Inferior parietal cortex (tissue), 1 donor: ENCODE data around the gene PYGO2.

Experiments
- DNase-seq: peaks from one replicate; pipeline ENCODE4 v3.0.0-alpha.2; 2016; ENCODE audit errors: extremely low spot score

Gene PYGO2

GRCh38 chr1:154960446-154961136 is 991 bp downstream of the PYGO2 start:
- no peak for DNase-seq

- no peak for DNase-seq
These were observed 2.2 kb downstream of the PYGO2 start for GRCh38 chr1:154959426-154959780.

- no peak for DNase-seq
These were observed 2.7 kb downstream of the PYGO2 start for GRCh38 chr1:154958681-154959425.

GRCh38 chr1:154958036-154958435 is 3.5 kb downstream of the PYGO2 start:
- DNase-seq: no peak

- no peak for DNase-seq
These were observed 4.4 kb downstream of the PYGO2 start for GRCh38 chr1:154957091-154957657.

GRCh38 chr1:154956544-154956941 is 5.0 kb downstream of the PYGO2 start:
- no peak for DNase-seq

- peak; percentile 96 for DNase-seq
These were observed 5.7 kb downstream of the PYGO2 start, which contains the start of gene PBXIP1 for GRCh38 chr1:154955718-154956543. TSS of gene PBXIP1 (minus strand) at chr1:154956099. CDS start at chr1:154953721, 2,378 bp downstream.

- DNase-seq: peak; percentile 75
These were observed 6.4 kb downstream of the PYGO2 start for GRCh38 chr1:154955039-154955717.

GRCh38 chr1:154954541-154954940 is 7.0 kb downstream of the PYGO2 start:
- DNase-seq: no peak

GRCh38 chr1:154953611-154954038 is 8.0 kb downstream of the PYGO2 start:
- DNase-seq: no peak

- no peak for DNase-seq
These were observed 8.9 kb downstream of the PYGO2 start for GRCh38 chr1:154952664-154953063.

GRCh38 chr1:154951901-154952657 is 9.5 kb downstream of the PYGO2 start:
- no peak for DNase-seq

- DNase-seq: no peak
These were observed 13.5 kb downstream of the PYGO2 start for GRCh38 chr1:154948079-154948478.

- DNase-seq: no peak
These were observed 15.4 kb downstream of the PYGO2 start for GRCh38 chr1:154945962-154946850.

- DNase-seq: no peak
These were observed 16.2 kb downstream of the PYGO2 start for GRCh38 chr1:154945160-154945961.

GRCh38 chr1:154944401-154945159 is 17.0 kb downstream of the PYGO2 start:
- DNase-seq: no peak

GRCh38 chr1:154943649-154944400 is 17.8 kb downstream of the PYGO2 start:
- DNase-seq: no peak
